ENCODE data around the gene SRRT.
"Not testable (repeated sequence)": the region's sequence is repeated elsewhere in the genome, so short reads cannot be mapped to it uniquely, and the experiment has no call there.

Gene SRRT

DNA sequence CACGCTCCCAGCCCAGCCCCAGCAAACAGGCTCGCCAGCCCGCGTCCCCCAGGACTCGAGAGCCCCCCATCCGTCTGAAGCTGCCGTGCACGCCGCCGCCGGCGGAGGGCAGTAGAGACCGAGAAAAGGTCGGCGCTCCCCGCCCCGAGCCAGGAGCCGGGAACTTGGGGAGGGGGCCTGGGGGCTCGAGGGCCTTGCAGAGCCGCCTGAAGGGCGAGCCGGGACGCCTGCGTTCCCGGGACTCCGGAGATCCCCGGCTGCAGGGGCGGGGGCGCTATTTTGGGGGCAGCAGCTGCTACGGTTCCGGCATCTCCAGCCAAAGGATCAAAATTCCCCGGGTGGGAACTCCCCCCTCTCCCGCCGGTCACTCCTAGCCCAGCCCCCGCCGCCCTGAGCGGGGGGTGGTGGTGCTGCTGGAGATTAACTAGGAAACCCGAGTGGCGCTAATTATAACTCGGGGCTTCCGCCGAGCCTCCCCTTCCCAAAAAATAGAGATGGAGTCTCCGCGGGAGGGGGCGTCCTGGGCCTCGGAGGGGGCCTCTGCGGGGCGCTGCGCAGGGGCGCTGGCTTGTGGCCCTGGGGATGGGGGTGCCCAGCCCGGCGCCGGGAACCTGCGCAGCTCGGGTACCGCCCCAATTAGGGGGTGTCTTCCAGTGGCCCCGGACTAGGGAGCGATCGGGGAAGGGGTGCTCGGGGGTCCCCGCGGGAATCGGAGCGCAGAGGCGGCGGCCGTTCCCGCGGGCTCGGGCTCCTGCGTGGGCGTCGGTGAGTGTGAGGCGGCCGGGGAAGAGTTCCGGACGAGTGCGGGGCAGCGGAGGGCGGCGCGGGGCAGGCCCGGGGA lies 20.2 kb downstream of the SRRT start:
- DNase-seq (ENCODE audit: low spot score) = peak; percentile 70

DNA sequence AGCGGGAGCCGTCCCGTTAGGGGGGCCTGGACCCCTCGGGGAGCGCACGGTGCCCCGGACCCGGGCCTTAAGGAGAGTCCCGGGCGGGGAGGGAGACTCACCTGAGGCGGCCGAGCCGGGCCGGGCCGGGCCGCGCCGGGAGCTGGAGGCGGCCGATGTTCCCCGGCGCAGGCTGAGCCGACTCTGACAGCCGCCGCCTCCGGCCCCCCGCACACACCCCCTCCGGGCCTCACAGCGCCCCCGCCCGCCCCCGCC lies 20.7 kb downstream of the SRRT start, which contains the start of gene ACHE:
ACHE (minus strand) TSS at position 188 of the 255 bp plus-strand sequence. CDS start 1,656 bp downstream, outside the sequence.
- no peak for DNase-seq (ENCODE audit: low spot score)

DNA sequence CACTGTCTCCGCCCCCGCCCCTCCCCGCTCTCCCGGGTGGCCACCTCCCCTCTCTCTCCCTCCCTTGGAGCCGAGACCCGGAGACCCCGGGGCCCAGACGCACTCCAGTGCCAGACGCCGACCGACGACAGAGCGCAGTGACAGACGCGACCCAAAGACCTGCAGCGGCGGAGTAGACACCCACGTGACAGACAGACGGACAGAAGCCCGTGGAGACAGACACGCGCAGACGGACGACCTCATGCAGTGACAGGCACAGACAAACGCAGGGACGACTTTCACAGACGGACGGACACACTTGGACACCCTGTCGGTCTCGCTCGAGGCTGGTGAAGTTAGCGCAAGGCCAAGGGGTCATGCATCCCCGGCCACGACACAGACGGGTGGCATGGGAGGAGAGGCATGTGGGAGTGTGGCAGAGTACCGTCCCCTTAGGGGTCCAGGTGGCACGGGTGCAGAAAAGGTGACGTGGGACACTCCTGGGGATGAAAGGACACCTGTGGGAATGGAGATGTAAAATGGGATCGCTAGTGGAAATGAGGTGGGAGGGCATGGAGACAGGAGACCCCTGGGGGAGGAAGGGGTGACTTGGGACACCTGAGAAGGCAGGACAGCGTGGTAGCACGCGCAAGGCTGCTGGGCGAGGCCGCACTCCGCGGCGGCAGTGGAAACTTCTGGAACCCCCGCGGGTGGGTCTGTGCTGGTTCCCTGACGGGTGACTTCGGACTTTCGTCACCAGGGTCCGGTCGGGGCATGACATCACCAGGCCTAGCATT lies 21.2 kb downstream of the SRRT start:
- no peak for DNase-seq (ENCODE audit: low spot score)

DNA sequence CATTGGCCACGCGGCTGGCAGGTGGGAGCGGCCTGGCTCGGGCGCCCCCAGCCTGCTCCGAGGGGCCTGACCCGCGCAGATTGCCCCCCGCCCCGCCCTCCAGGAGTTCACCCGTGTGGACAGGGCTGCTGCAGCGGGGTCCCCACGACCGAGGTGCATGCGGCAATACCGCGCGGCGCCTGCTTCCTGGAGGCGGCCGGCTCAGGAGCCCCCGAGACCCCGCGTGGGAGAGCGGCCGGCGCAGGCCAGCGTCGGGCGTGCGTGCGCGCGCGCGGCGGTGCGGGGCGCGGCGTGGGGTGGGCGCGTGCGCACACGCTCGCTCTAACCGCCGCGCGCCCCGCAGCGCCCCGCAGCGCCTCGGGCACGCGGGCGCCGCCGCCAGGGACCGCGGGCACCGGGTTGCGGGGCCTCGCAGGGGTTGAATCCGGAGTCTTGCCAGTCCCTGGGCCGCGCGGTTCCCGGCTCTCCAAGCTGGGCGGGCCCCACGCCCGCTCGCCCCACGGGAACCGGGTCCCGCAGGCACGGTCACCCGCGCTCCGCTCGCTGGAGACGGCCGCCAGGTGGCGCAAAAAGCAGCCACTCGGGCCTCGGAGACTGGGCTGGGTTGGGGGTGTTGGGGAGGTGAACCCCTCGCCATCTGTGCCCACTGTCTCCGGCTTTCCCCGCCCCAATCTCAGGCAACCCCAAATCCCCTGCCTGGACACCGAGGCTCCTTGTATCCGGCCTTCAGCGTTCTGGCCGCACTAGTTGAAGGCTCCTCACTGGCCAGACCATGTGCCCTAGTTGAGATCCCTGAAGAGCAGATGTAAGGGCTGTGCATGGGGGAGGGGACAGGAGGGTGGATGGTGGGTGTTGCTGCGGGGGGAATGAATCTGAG lies 22.1 kb downstream of the SRRT start:
- peak; percentile 63 for DNase-seq (ENCODE audit: low spot score)

DNA sequence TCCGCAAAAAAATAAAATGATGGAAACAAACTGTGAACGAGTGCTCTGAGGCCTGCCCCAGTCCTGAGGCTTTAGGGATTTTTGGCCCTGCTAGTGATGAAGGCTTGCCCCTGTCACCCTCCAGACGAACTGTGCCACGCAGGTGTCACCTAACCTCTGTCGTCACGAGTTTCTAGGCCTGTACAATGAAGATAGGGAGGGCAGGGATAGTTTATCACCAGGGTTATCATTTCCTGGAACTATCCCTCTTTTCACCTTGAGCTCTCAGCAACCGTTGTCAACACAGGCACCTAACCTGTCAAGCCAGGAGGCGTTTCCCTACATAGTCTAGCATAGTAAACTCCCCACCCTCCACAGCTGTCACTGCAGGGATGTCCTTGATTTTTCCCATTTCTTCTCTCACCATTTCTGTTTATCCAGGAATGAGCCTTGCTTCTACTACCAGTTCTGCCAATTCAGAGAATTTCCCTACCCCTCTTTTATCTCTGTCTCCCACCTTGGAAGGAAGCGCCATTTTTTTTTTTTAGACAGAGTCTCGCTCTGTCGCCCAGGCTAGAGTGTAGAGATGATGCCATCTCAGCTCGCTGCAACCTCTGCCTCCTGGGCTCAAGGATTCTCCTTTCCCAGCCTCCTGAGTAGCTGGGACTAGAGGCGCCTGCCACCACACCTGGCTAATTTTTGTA lies 23.0 kb downstream of the SRRT start:
- DNase-seq (ENCODE audit: low spot score) = no peak

DNA sequence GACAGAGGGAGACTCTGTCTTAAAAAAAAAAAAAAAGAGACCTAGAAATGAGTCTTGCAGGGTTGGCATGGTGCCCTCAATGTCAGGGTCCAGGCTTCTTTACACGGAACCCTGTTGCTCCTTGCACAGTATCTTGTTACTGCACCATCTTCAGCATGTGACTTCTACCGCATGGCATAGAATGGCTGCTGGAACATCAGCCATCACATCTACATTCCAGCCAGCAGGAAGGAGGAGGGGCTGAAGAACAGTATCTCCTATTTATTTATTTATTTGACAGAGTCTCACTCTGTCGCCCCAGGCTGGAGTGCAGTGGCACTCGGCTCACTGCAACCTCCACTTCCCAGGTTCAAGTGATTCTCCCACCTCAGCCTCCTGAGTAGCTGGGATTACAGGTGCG lies 24.5 kb downstream of the SRRT start:
- no peak for DNase-seq (ENCODE audit: low spot score)

DNA sequence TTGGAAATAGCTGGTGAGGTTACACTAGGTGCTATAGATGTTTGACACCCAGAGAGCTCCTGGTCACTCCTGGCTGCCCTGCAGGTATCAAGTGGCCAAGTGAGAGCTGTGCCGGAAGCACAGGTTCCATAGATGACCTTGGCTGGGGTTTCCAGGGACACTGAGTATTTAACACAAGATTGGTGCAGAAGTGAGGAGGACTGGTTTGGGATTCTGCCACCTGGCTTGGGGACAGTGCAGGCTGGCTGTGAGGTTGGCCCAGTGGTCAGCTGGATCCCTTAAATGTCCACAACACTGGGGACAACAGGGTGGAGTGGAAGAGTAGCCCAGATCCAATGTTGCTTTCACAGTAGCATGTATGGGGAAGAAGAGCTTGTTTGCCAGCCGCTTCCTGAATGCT lies 26.1 kb downstream of the SRRT start:
- DNase-seq (ENCODE audit: low spot score) = no peak

DNA sequence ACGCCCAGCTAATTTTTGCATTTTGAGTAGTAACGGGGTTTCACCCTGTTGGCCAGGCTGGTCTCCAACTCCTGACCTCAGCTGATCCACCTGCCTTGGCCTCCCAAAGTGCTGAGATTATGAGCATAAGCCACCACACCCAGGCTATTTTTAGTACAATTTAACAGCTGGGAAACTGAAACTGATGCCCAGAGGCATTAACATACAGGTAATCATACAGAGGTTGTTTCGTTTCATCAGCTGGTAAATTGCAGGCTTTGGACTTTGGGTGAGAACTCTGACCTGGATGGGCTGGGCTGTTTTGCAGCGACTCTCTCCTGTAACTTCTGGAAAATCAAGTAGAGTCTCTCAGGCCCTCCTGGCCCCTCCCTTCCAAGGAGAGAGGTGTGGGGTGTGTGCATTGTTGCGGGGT lies 27.0 kb downstream of the SRRT start:
- DNase-seq (ENCODE audit: low spot score) = peak; percentile 2

DNA sequence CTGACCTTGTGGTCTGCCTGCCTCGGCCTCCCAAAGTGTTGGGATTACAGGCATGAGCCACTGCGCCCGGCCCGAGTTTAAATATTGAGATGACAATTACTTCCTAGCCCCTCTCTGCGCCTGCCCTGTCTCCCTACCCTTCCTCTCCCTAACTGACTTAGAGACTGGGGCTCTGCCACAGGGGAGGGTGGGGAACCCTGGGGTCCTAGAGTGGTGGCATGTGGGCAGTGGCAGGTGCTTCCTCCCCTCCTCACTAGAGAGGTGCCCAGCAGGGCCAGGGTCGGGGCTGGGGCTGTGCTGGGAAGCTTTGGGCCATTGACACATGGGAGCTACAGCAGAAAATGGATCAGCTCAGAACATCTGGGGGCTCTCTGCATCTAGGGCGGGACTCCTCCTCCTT lies 27.7 kb downstream of the SRRT start:
- DNase-seq (ENCODE audit: low spot score) = peak; percentile 1

DNA sequence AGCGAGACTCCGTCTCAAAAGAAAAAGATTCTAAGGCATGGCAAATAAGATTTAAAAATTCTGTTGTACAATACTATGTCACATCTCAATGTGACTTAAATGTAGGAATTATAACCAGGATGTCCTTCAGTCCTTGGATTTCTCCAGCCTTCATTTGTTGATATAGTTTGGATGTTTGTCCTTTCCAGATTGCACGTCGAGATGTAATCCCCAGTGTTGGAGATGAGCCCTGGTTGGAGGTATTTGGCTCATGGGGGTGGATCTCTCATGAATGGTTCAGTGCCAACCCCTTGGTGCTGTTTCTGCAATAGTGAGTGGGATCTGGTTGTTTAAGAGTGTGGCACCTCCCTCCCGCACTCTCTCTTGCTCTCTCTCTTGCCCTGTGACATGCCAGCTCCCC lies 33.6 kb downstream of the SRRT start:
- DNase-seq (ENCODE audit: low spot score) = no peak

DNA sequence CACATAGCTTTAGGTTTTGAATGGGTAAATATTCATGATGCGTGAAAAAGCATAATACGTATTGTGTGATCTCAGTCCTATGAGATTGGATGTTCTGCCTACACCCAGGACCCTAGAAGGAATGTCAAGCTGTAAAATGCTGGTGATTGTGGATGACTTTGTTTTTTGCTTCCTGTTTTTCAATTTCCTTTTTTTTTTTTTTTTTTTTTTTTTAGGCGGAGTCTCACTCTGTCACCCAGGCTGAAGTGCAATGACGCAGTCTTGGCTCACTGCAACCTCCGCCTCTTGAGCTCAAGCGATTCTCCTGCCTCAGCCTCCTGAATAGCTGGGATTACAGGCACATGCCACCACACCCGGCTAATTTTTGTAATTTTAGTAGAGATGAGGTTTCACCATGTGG lies 35.5 kb downstream of the SRRT start:
- DNase-seq (ENCODE audit: low spot score) = not testable (repeated sequence)

DNA sequence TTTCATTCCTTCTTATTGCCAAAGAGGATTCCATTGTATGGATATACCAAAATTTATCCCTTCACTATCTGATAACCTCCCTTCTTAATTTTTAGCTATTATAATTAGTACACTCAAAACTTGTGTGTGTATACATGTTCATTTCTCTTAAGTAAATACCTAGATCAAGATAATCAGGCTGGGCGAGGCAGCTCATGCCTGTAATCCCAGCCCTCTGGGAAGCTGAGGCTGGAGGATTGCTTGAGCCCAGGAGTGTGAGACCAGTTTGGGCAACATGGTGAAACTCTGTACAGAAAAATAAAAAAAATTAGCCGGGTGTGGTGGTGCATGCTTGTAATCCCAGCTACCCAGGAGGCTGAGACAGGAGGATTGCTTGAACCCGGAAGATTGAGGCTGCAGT lies 36.6 kb downstream of the SRRT start:
- no peak for DNase-seq (ENCODE audit: low spot score)

DNA sequence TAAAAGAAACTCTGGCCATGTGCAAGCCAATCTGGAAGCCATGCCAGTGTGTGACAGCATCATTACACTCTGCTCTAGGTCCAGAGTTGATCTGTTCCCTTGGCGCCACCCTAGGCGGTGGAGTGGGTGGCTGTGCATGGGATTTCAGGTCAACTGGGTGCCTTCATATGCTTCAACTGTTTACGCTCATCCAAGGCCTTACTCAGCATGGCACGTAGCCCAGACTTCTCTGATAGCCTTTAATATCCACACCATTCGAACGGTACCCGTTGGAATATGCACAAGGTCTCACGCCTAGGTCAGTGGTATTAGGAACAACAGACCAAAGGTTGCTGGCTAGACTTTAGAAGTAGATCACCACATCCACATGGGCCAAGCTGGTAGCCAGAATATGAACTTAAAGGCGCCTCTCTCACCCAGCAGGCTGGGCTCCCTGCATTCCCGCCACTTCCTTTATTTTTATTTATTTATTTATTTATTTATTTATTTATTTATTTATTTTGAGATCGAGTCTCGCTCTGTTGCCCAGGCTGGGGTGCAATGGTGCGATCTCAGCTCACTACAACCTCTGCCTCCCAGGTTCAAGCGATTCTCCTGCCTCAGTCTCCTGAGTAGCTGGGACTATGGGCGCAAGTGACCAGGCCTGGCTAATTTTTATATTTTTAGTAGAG lies 39.4 kb downstream of the SRRT start:
- no peak for DNase-seq (ENCODE audit: low spot score)

DNA sequence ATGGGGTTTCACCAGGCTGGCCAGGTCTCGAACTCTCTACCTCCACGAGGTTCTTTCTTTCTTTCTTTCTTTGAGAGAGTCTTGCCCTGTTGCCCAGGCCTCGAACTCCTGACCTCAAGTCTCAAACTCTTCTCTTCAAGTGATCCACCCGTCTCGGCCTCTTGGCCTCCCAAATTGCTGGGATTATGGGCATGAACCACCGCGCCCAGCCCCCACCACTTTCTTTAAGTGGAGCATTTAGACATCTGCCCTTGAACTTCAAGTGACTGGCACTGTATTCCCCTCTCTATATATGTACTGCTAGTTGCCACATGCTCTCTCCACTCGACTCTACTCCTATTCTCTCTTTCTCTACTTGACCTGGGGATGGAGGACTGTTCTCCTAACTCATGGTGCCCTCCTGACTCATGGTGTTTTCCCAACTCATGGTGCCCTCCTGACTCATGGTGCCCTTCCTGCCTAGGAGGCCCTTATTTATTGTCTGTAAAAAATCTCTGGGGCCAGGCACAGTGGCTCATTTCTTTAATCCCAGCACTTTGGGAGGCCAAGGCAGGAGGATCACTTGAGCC lies 40.1 kb downstream of the SRRT start:
- no peak for DNase-seq (ENCODE audit: low spot score)

DNA sequence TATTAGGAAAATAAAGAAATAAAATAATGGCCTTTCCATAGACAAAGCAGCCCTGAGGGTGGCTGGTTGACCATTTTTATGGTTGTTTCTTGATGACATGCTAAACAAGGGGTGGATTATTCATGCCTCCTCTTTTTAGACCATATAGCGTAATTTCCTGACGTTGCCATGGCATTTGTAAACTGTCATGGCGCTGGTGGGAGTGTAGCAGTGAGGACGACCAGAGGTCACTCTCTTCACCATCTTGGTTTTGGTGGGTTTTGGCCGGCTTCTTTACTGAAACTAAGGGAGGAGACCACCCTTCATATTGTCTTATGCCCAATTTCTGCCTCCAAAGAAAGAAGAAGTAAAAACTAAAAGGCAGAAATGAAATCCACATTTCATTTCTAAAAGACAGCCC lies 44.4 kb downstream of the SRRT start:
- DNase-seq (ENCODE audit: low spot score) = not testable (repeated sequence)

DNA sequence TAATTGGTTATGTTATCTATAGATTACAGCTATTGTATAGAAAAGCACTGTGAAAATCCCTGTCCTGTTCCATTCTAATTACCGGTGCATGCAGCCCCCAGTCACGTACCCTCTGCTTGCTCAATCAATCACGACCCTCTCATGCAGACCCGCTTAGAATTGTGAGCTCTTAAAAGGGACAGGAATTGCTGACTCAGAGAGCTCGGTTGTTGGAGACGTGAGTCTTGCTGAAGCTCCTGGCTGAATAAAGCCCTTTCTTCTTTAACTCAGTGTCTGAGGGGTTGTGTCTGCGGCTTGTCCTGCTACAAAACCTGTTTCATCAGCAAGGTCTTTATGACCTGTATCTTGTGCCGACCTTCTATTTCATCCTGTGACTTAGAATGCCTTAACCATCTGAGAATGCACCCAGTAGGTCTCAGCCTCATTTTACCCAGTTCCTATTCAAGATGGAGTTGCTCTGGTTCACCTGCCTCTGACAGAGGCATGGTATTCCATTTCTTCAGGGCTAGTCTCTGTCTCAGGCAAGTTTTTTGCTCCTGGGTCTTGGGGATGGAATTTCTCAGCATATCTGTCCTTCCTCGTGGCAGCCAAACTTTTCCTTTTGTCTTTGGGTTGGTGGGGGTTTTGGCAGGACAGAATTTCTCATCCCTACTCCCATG lies 45.0 kb downstream of the SRRT start:
- DNase-seq (ENCODE audit: low spot score) = not testable (repeated sequence)

DNA sequence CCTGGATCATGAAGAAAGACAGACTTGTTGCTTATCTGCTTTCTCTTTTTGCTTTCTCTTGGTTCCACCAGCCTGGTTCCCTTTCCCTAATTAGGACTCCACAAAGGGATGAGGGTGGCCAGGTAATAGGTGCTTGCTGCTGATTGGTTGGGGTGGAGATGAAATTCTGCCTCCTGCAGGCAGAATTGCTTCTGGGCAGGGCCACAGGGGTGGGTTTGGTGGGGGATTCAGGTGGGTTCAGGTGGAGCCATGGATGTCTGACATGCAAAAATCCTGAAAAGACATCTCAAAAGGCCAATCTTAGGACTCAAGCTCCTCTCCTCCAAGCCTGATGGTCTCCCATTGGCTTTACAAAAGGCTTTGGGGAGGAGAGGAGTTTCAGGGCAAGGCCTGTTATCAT lies 46.1 kb downstream of the SRRT start:
- no peak for DNase-seq (ENCODE audit: low spot score)

DNA sequence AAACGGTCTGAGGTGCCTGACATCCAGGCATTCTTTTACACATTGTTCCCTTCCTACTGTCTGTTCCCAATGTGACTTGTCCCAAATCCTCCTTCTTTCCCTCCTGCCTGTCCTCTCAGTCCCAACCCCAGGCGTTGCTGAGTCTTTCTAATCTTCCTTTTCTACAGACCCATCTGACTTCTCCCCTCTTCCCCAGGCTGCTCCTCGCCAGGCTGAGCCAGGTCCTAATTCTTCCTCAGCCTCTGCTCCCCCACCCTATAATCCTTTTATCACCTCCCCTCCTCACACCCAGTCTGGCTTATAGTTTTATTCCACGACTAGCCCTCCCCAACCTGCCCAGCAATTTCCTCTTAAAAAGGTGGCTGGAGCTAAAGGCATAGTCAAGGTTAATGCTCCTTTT lies 48.7 kb downstream of the SRRT start:
- DNase-seq (ENCODE audit: low spot score) = not testable (repeated sequence)

DNA sequence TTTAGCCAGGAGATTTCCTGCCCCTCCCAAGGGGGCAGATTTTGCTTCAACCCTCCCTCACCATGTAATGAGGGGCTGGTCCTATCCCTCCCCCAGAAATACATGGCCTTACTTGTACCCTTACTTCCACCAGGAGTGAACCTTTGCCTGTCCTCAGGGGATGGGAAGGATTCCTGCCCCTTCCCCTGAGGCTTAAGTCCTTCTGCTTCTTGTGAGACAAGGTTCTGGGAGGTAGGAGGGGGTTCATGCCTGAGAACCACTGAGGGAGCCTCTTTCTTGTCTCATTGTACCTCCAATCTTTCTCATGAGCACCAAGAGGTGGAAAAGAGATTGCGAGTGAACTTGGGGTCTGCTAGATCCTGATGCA lies 54.9 kb downstream of the SRRT start:
- DNase-seq (ENCODE audit: low spot score) = no peak

DNA sequence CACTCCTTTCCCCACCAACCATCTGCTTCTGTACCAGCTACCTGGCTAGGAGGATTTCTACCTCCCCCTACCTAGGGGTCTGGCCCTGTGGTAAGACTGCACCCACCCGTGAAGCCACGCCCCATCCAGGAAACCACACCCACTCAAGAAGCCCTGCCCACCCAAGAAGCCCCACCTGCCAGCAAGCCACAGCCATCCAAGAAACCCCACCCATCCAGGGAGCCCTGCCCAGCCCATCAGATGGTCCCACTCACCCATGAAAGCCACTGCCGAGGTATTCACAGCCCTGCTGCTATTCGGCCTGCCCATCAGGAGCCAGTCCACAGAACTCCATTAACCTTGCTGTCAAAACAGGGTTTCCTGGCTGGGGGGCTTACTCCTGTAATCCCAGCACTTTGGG lies 58.8 kb downstream of the SRRT start:
- no peak for DNase-seq (ENCODE audit: low spot score)

DNA sequence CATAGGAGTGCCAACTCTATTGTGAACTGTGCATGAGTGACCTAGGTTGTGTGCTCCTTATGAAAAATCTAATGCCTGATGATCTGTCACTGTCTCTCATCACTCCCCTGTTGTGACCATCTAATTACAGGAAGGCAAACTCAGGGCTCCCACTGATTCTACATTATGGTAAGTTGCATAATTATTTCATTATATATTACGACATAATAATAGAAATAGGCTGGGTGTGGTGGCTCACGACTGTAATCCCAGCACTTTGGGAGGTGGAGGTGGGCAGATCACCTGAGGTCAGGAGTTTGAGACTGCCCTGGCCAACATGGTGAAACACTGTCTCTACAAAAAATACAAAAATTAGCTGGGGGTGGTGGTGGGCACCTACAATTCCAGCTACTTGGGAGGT lies 60.5 kb downstream of the SRRT start:
- not testable (repeated sequence) for DNase-seq (ENCODE audit: low spot score)

All from AG08396 (cell line).